Liver (tissue), 9 donors: ENCODE data around the gene WDR62. TPM values are rescaled to one million over a fixed set of nuclear protein-coding genes. Genes with fewer than 3 reads are reported as not detected.

Experiments used
- DNase-seq: peaks from one replicate; pipeline ENCODE4 v3.0.0-alpha.2; 2017; ENCODE audit warnings: low spot score
- H3K27ac ChIP-seq, 2 donors: one replicate each; pipeline ENCODE4 v1.7.0; 2013; ENCODE audit warnings: inconsistent platforms in 2 of 2, low read length in 2 of 2, control low read depth in 1 of 2, low read depth in 1 of 2, mild to moderate bottlenecking in 1 of 2
- H3K27me3 ChIP-seq, 4 donors: one replicate each; pipeline versions ENCODE4 v1.6.1 to v1.7.0; 2013; ENCODE audit warnings: low read length in 3 of 4, inconsistent platforms in 1 of 4, mild to moderate bottlenecking in 1 of 4, moderate library complexity in 1 of 4; ENCODE audit not compliant: control insufficient read depth in 4 of 4, insufficient read depth in 4 of 4
- H3K36me3 ChIP-seq, 4 donors: one replicate each; pipeline versions ENCODE4 v1.6.1 to v1.7.0; 2013; ENCODE audit warnings: low read length in 3 of 4, mild to moderate bottlenecking in 3 of 4, low read depth in 1 of 4, moderate library complexity in 1 of 4; ENCODE audit not compliant: control insufficient read depth in 4 of 4, insufficient read depth in 3 of 4
- H3K4me1 ChIP-seq, 4 donors: one replicate each; pipeline versions ENCODE4 v1.6.1 to v1.7.0; 2013; ENCODE audit warnings: low read length in 3 of 4, mild to moderate bottlenecking in 3 of 4, moderate library complexity in 1 of 4; ENCODE audit not compliant: control insufficient read depth in 4 of 4, insufficient read depth in 4 of 4
- H3K4me3 ChIP-seq, 3 donors: one replicate each; pipeline versions ENCODE4 v1.6.1 to v1.7.0; 2013; ENCODE audit warnings: low read length in 3 of 3, control low read depth in 1 of 3, low read depth in 1 of 3, mild to moderate bottlenecking in 1 of 3
- H3K9ac ChIP-seq, 2 donors: one replicate each; pipeline ENCODE4 v1.7.0; 2013; ENCODE audit warnings: low read length in 2 of 2, mild to moderate bottlenecking in 2 of 2, moderate library complexity in 2 of 2, control low read depth in 1 of 2, low read depth in 1 of 2
- H3K9me3 ChIP-seq, 4 donors: one replicate each; pipeline versions ENCODE4 v1.6.1 to v1.7.0; 2013; ENCODE audit warnings: low read length in 3 of 4; ENCODE audit not compliant: control insufficient read depth in 4 of 4
- EGR1 ChIP-seq, 2 donors: IDR thresholded peaks; 2 replicates each; pipeline ENCODE4 v1.6.1; 2016 to 2018; ENCODE audit warnings: antibody characterized with exemption in 2 of 2, low read depth in 2 of 2
- FOXA1 ChIP-seq: IDR thresholded peaks from 2 replicates; pipeline ENCODE4 v1.6.1; 2016; ENCODE audit warnings: antibody characterized with exemption
- FOXA2 ChIP-seq: IDR thresholded peaks from 2 replicates; pipeline ENCODE4 v1.6.1; 2016; ENCODE audit warnings: antibody characterized with exemption
- GABPA ChIP-seq, 2 donors: IDR thresholded peaks in 1 of 2; conservative IDR thresholded peaks in 1 of 2; 2 replicates each; pipeline ENCODE4 v1.6.1; 2016; ENCODE audit warnings: antibody characterized with exemption in 2 of 2, mild to moderate bottlenecking in 1 of 2, moderate library complexity in 1 of 2
- HNF4A ChIP-seq, 2 donors: conservative IDR thresholded peaks; 2 replicates each; pipeline ENCODE4 v1.6.1; 2016; ENCODE audit warnings: antibody characterized with exemption in 2 of 2, mild to moderate bottlenecking in 2 of 2
- HNF4G ChIP-seq: IDR thresholded peaks from 2 replicates; pipeline ENCODE4 v1.6.1; 2016; ENCODE audit warnings: antibody characterized with exemption
- JUND ChIP-seq, 2 donors: IDR thresholded peaks; 2 replicates each; pipeline ENCODE4 v1.6.1; 2016; ENCODE audit warnings: antibody characterized with exemption in 2 of 2
- NR2F2 ChIP-seq: IDR thresholded peaks from 2 replicates; pipeline ENCODE4 v1.6.1; 2016; ENCODE audit warnings: antibody characterized with exemption
- RAD21 ChIP-seq, 2 donors: IDR thresholded peaks; 2 replicates each; pipeline ENCODE4 v1.6.1; 2016; ENCODE audit warnings: antibody characterized with exemption in 2 of 2, mild to moderate bottlenecking in 2 of 2
- REST ChIP-seq: IDR thresholded peaks from 2 replicates; pipeline ENCODE4 v1.6.1; 2016; ENCODE audit warnings: antibody characterized with exemption, mild to moderate bottlenecking
- RXRA ChIP-seq, 2 donors: IDR thresholded peaks; 2 replicates each; pipeline ENCODE4 v1.6.1; 2017 to 2018; ENCODE audit warnings: antibody characterized with exemption in 2 of 2, mild to moderate bottlenecking in 1 of 2
- SP1 ChIP-seq: IDR thresholded peaks from 2 replicates; pipeline ENCODE4 v1.6.1; 2018; ENCODE audit warnings: antibody characterized with exemption, mild to moderate bottlenecking
- TAF1 ChIP-seq: conservative IDR thresholded peaks from 2 replicates; pipeline ENCODE4 v1.6.1; 2016; ENCODE audit warnings: antibody characterized with exemption, mild to moderate bottlenecking
- YY1 ChIP-seq: IDR thresholded peaks from 2 replicates; pipeline ENCODE4 v1.6.1; 2016; ENCODE audit warnings: antibody characterized with exemption, mild to moderate bottlenecking
- WGBS: extraction: QIAGEN DNeasy Blood & Tissue Kit; methylation state at CpG from one replicate; pipeline ENCODE4 v1.1.7; 2013; 5-methylcytosine and 5-hydroxymethylcytosine counted together
- polyA plus RNA-seq, 2 donors: library from polyadenylated mRNA; stranded (reverse) in 1 of 2; unstranded in 1 of 2; fragments of 200-250 nt in 1 of 2; fragments of >200 nt in 1 of 2; fragmentation: Nextera tagmentation in 1 of 2; extraction: Ambion mirVana in 1 of 2; gene quantifications; one replicate each; pipeline versions ENCODE4 v1.2.1 to v1.2.3, GENCODE V29; 2013 to 2015
- total RNA-seq, 2 donors: library from RNA; depleted of rRNA; stranded (reverse); fragments of >200 nt; gene quantifications; one replicate each; pipeline ENCODE4 v1.2.3, GENCODE V29; 2014
- TF ChIP-seq, protein P1 (sequence below): IDR thresholded peaks from 2 replicates; pipeline ENCODE4 v1.6.1; 2016; ENCODE audit warnings: antibody characterized with exemption
- TF ChIP-seq, protein P2 (sequence below): IDR thresholded peaks from 2 replicates; pipeline ENCODE4 v1.6.1; 2016; ENCODE audit warnings: antibody characterized with exemption
- TF ChIP-seq, protein P3 (sequence below): fragments of 150-350 bp; IDR thresholded peaks from 2 replicates; pipeline ENCODE4 v1.5.1; 2017; ENCODE audit warnings: improper control_type of control experiment, low read depth, low read length; ENCODE audit not compliant: missing input control
- TF ChIP-seq, protein P4 (sequence below): IDR thresholded peaks from 2 replicates; pipeline ENCODE4 v1.6.1; 2016; ENCODE audit warnings: antibody characterized with exemption
- donor health status: healthy.
- donor health status: healthy.
- donor health status: healthy.
- donor health status: healthy.
- donor health status: healthy.

WDR62 gene
- total and polyA plus RNA-seq, 4 donors, result 0.26 to 6.6 (median 0.71) TPM

DNA sequence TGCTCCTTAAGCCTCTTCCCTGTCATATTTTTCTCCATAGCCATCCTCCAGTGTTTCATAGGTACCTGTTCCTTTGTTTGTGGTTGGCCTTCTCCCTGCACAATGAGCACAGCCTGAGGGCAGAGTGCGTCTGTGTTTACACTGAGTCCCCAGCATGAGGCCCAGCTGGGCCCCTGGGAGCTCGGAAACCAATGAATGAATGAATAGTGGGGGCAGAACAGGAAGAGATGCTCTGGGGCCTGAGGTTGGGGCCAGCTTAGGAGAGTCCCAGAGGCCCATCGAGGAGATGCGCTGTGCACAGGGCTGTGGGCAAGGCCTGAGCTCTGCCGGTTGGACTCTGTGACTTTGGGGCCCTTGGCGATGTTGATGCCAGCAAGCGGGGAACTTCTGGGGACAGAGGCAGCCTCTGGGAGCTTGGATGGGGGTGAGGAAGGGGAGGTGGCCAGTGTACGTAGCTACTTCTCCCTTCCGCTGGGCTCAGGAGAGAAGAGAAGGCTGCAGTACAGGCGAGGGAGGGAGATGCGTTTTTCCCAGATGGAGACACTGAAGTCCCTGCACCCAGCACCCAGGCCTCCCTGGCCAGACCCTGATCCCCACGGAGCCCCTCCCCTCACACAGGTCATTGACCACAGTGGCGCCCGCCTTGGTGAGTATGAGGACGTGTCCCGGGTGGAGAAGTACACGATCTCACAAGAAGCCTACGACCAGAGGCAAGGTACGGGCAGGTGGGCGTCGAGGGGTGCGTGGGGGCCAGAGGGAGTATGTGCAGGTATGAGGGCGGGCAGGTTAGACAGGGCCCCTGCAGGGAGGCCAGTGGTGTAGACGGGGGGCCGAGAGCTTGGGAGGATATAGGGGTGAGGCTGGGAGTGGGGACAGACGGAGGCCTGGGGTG, 65.6 kb downstream of the WDR62 start:
- no peak for DNase-seq
- H3K36me3 ChIP-seq, result peaks cover 8 to 25% (median 11%) of the 10 kb centered on the region in 4 donors

GRCh38 chr19:36120984-36121358, 66.3 kb downstream of the WDR62 start:
- H3K4me1 ChIP-seq, result peaks cover 0 to 6% (median 4%) of the 10 kb centered on the region in 4 donors
- H3K9ac ChIP-seq, result no peak overlapping the region
- H3K27ac ChIP-seq, result no peak overlapping the region
- 97% methylated on average over 18 of the region's 18 CpGs for WGBS
- no peak for TF ChIP-seq EGR1 (IDR thresholded peaks at IDR 0.05; ENCODE audit: low read depth in 2 of 2)
- TF ChIP-seq, protein P1, sequence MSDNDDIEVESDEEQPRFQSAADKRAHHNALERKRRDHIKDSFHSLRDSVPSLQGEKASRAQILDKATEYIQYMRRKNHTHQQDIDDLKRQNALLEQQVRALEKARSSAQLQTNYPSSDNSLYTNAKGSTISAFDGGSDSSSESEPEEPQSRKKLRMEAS, result no peak
- no peak for TF ChIP-seq NR2F2
- TF ChIP-seq FOXA2, result no peak
- no peak for TF ChIP-seq YY1
- no peak for TF ChIP-seq TAF1
- TF ChIP-seq, protein P2, sequence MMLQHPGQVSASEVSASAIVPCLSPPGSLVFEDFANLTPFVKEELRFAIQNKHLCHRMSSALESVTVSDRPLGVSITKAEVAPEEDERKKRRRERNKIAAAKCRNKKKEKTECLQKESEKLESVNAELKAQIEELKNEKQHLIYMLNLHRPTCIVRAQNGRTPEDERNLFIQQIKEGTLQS, result no peak
- TF ChIP-seq FOXA1, result no peak
- no peak for TF ChIP-seq REST
- TF ChIP-seq HNF4A (conservative IDR thresholded peaks at IDR 0.05), result no peak
- TF ChIP-seq SP1, result no peak
- no peak for TF ChIP-seq RAD21 (IDR thresholded peaks at IDR 0.05)
- TF ChIP-seq RXRA (IDR thresholded peaks at IDR 0.05), result no peak
- no peak for TF ChIP-seq JUND (IDR thresholded peaks at IDR 0.05)
- TF ChIP-seq HNF4G, result no peak
- DNase-seq, result no peak
- peaks cover 8 to 31% (median 14%) of the 10 kb centered on the region in 4 donors for H3K36me3 ChIP-seq
- no peak overlapping the region for H3K4me3 ChIP-seq
- H3K27me3 ChIP-seq, result no peaks in the 10 kb centered on the region
- no peaks in the 10 kb centered on the region for H3K9me3 ChIP-seq

More for the DNA sequence above, 65.6 kb downstream of the WDR62 start:
- H3K9ac ChIP-seq, result no peak overlapping the region
- H3K9me3 ChIP-seq, result no peaks in the 10 kb centered on the region
- H3K4me3 ChIP-seq, result no peak overlapping the region
- TF ChIP-seq NR2F2 (no peak), RXRA (IDR thresholded peaks at IDR 0.05) (no peak), TAF1 (no peak), YY1 (no peak), FOXA1 (no peak), FOXA2 (no peak), HNF4A (conservative IDR thresholded peaks at IDR 0.05) (no peak), GABPA (IDR thresholded peaks at IDR 0.05 in 1 of 2, conservative IDR thresholded peaks at IDR 0.05 in 1 of 2) (no peak), SP1 (no peak), JUND (IDR thresholded peaks at IDR 0.05) (no peak)
- TF ChIP-seq, protein P3, sequence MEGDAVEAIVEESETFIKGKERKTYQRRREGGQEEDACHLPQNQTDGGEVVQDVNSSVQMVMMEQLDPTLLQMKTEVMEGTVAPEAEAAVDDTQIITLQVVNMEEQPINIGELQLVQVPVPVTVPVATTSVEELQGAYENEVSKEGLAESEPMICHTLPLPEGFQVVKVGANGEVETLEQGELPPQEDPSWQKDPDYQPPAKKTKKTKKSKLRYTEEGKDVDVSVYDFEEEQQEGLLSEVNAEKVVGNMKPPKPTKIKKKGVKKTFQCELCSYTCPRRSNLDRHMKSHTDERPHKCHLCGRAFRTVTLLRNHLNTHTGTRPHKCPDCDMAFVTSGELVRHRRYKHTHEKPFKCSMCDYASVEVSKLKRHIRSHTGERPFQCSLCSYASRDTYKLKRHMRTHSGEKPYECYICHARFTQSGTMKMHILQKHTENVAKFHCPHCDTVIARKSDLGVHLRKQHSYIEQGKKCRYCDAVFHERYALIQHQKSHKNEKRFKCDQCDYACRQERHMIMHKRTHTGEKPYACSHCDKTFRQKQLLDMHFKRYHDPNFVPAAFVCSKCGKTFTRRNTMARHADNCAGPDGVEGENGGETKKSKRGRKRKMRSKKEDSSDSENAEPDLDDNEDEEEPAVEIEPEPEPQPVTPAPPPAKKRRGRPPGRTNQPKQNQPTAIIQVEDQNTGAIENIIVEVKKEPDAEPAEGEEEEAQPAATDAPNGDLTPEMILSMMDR, result no peak
- TF ChIP-seq, protein P4, sequence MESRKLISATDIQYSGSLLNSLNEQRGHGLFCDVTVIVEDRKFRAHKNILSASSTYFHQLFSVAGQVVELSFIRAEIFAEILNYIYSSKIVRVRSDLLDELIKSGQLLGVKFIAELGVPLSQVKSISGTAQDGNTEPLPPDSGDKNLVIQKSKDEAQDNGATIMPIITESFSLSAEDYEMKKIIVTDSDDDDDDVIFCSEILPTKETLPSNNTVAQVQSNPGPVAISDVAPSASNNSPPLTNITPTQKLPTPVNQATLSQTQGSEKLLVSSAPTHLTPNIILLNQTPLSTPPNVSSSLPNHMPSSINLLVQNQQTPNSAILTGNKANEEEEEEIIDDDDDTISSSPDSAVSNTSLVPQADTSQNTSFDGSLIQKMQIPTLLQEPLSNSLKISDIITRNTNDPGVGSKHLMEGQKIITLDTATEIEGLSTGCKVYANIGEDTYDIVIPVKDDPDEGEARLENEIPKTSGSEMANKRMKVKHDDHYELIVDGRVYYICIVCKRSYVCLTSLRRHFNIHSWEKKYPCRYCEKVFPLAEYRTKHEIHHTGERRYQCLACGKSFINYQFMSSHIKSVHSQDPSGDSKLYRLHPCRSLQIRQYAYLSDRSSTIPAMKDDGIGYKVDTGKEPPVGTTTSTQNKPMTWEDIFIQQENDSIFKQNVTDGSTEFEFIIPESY, result no peak
- peaks cover 0 to 9% (median 8%) of the 10 kb centered on the region in 4 donors for H3K4me1 ChIP-seq
- WGBS, result 91% methylated on average over 26 of the region's 26 CpGs
- no peaks in the 10 kb centered on the region for H3K27me3 ChIP-seq
- H3K27ac ChIP-seq, result no peak overlapping the region
